ENCODE results near the gene ZGPAT.

The ZGPAT gene

DNA sequence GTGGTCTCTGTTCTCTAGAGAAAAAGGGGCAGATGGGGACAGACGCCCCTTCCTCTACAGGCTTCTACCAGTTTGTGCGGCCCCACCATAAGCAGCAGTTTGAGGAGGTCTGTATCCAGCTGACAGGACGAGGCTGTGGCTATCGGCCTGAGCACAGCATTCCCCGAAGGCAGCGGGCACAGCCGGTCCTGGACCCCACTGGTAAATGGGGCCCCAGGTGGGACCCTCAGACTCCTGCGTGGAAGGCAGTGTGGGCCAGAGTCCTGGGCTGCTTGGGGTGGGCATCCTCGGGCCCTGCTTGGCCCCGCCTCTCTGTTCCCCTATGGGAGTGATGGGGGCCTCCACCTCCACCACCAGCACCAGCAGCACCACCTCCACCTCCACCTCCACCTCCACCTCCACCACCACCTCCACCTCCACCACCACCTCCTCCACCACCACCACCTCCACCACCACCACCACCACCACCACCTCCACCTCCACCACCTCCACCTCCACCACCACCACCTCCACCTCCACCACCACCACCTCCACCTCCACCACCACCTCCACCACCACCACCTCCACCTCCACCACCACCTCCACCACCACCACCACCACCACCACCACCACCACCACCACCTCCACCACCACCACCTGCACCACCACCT lies 14.6 kb upstream of the ZGPAT start:
- DNase-seq, result no peak

- DNase-seq, result no peak
Measured at GRCh38 chr20:63693733-63694583, 13.9 kb upstream of the ZGPAT start.

- DNase-seq, result peak in 1 of 2 experiments; percentile 20
Measured at GRCh38 chr20:63694584-63695423, 13.0 kb upstream of the ZGPAT start.

- DNase-seq, result peak in 1 of 2 experiments; percentile 27
Measured at GRCh38 chr20:63695424-63696305, 12.2 kb upstream of the ZGPAT start.

DNA sequence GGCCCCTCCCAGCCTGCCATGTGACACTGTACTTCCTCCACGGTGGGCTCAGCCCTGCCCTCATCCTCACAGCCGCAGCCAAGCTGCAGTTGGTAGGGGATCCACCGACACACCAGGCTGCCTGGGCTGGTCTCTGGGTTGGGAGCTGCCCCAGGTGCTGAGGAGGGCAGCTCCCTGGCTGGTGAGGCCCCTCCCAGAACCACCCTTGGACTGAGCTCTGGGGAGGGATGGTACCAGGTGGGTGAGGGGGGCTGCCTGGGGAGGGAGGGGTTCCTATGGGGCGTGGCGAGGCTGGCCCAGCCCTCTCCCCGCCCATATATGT lies 11.6 kb upstream of the ZGPAT start:
- peak in 1 of 2 experiments; percentile 50 for DNase-seq

DNA sequence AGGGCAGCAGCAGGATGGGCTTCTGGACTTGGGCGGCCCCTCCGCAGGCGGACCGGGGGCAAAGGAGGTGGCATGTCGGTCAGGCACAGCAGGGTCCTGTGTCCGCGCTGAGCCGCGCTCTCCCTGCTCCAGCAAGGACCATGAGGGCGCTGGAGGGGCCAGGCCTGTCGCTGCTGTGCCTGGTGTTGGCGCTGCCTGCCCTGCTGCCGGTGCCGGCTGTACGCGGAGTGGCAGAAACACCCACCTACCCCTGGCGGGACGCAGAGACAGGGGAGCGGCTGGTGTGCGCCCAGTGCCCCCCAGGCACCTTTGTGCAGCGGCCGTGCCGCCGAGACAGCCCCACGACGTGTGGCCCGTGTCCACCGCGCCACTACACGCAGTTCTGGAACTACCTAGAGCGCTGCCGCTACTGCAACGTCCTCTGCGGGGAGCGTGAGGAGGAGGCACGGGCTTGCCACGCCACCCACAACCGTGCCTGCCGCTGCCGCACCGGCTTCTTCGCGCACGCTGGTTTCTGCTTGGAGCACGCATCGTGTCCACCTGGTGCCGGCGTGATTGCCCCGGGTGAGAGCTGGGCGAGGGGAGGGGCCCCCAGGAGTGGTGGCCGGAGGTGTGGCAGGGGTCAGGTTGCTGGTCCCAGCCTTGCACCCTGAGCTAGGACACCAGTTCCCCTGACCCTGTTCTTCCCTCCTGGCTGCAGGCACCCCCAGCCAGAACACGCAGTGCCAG lies 11.0 kb upstream of the ZGPAT start, which contains the start of gene TNFRSF6B:
TSS of gene TNFRSF6B (plus strand) at position 25 of the 729 bp plus-strand sequence. CDS start at position 141, 116 bp downstream.
- DNase-seq, result peak in 1 of 2 experiments; percentile 53

- DNase-seq, result peak in 1 of 2 experiments; percentile 34
Measured at GRCh38 chr20:63697357-63697867, 10.4 kb upstream of the ZGPAT start.

- DNase-seq, result peak in 1 of 2 experiments; percentile 24
Measured at GRCh38 chr20:63697868-63698545, 9.8 kb upstream of the ZGPAT start.

- DNase-seq, result peak; percentile 74 to 82
Measured at GRCh38 chr20:63698739-63699465, 8.9 kb upstream of the ZGPAT start.

DNA sequence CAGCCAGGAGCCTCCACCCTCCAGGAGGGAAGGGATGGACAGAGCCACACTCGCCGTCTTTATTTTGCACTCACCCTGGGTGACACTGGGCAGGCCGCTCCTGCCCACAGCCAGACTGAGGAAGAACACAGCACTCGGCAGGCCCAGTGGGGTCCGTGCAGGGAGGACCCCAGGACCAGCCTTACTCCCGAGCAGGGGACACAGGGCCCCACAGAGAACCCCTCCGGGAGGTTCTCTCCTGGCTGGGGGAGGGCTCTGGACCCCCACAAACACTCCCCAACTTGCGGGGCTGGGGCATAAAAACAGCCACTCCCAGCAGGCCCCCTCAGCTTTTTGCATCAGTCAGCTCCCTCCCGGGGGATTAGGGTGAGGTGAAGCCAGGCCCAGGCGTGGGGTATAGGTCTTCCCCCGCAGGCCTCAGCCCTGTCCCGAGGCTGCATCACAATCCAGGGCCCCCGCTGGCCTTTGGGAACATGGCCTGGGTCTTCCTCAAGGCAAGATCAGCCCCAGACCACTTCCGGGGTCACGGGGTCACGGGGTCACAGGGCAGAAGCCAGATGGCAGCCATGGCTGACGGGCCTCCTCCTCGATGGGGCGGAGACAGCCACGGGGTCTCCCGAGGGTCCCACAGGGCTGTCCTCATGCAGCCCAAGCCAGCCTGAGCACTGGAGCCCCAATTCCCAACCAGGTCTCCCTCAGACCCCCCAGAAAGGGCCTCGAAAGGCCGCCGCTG lies 8.2 kb upstream of the ZGPAT start:
- DNase-seq, result peak in 1 of 2 experiments; percentile 31

- peak in 1 of 2 experiments; percentile 25 for DNase-seq
Measured at GRCh38 chr20:63700199-63701050, 7.4 kb upstream of the ZGPAT start.

GRCh38 chr20:63701051-63701328 lies 6.8 kb upstream of the ZGPAT start:
- peak in 1 of 2 experiments; percentile 23 for DNase-seq

DNA sequence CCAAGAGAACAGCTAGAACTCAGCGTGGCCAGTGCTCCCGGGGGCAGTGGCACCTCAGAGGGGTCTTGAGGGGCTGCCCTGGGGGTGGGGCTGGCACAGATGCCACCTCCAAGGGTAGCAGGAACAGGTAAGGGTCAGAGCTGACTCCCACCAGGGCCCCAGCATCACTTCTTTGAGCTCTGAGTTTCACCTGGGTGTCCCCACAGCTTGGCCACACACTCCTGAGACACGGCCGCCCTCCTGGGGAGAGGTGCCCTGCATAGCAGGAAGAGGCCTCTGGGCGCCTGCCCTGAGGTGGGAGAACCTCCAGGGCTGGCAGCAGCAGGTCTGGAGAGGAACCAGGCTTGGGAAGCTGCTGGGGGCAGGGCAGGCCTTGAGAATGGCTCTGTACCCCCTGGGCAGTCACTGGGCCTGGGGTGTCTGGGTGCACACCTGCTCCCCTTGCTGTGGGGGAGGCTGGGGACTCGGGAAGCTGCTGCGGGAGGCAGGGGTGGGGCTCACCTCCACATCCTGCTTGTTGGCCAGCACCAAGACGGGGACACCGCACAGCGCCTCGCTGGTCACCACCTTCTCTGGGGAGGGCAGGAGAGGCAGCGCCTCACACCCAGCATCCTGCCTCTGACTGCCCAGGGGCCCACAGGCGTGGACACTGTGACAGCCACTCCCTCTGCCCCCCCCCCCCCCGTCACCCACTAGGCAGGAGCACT lies 6.4 kb upstream of the ZGPAT start:
- no peak for DNase-seq

- DNase-seq, result no peak
Measured at GRCh38 chr20:63702036-63702665, 5.7 kb upstream of the ZGPAT start.

GRCh38 chr20:63702751-63703470 lies 4.9 kb upstream of the ZGPAT start:
- no peak for DNase-seq

- DNase-seq, result no peak
Measured at GRCh38 chr20:63703471-63703975, 4.3 kb upstream of the ZGPAT start.

Measured in activated T-cell treated with anti-CD3 and anti-CD28 coated beads, Interleukin-2, amount 50 U/mL, for 48 hours (primary cell).